Thyroid gland (tissue), 4 donors: Measurements from ENCODE around the gene AK8.

ENCODE experiments used
- CTCF ChIP-seq, 6 experiments: fragments of 200-600 bp in 3 of 6; fragments of 450-650 bp in 3 of 6; sonication (generic) in 3 of 6; IDR thresholded peaks; one replicate each; pipeline ENCODE4 v1.5.1; 2016 to 2019; ENCODE audit warnings: antibody characterized with exemption in 6 of 6, mild to moderate bottlenecking in 2 of 6, inconsistent platforms in 1 of 6, moderate library complexity in 1 of 6
- POLR2A ChIP-seq, 2 donors: fragments of 450-650 bp; IDR thresholded peaks; one replicate each; pipeline ENCODE4 v1.6.1; 2017; ENCODE audit warnings: antibody characterized with exemption in 2 of 2, mild to moderate bottlenecking in 2 of 2, moderate library complexity in 1 of 2

DNA sequence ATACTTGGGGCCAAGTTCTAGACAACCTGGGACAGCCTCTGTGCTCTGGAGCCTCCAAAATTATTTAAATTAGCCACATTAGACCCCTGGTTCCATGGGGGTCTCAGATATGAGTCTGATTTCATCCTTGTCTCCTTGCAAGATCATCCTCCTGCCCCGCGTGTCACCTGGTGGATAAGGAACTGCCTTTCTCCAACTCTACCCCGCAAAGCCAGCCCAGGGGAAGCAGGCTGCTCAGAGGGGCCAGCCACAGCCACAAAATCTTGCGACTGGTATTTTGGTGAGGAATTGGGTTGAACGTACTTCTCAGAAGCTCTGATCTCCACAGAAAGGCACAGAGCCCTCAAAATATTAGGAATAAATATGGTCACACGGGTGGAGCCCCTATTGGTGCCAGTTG lies 101.2 kb downstream of the AK8 start:
- TF ChIP-seq CTCF (IDR thresholded peaks at IDR 0.05) (no peak), POLR2A (IDR thresholded peaks at IDR 0.05) (no peak)
